Neural cell (in vitro differentiated cells): ENCODE measurements around the gene BRI3. TPM values are rescaled to one million over a fixed set of nuclear protein-coding genes. Genes with fewer than 3 reads are reported as not detected.

Experiments used
- H2AFZ ChIP-seq: fragments of 200-600, 300-800 bp; sonication (generic), shearing (Covaris generic); 2 replicates; pipeline ENCODE4 v1.6.0; 2014; ENCODE audit warnings: low read depth, mild to moderate bottlenecking, antibody characterized with exemption, low read length, moderate library complexity
- H3F3A ChIP-seq: fragments of 200-600 bp; shearing (Covaris generic); 2 replicates; pipeline ENCODE4 v1.6.1; 2016; ENCODE audit warnings: mild to moderate bottlenecking, moderate library complexity, mixed read lengths, antibody characterized with exemption, low read length; ENCODE audit not compliant: insufficient read depth, poor library complexity, severe bottlenecking
- H3K27ac ChIP-seq: fragments of 200-600, 300-800 bp; sonication (generic), shearing (Covaris generic); 2 replicates; pipeline ENCODE4 v1.5.1; 2014; ENCODE audit warnings: mild to moderate bottlenecking, low read length, moderate library complexity
- H3K27me3 ChIP-seq: fragments of 300-800, 200-600 bp; sonication (generic), shearing (Covaris generic); 2 replicates; pipeline ENCODE4 v1.6.0; 2014; ENCODE audit warnings: mild to moderate bottlenecking, low read depth, low read length, moderate library complexity; ENCODE audit not compliant: insufficient read depth
- H3K36me3 ChIP-seq: fragments of 300-800, 200-600 bp; sonication (generic), shearing (Covaris generic); 2 replicates; pipeline ENCODE4 v1.5.1; 2014; ENCODE audit warnings: mild to moderate bottlenecking, antibody characterized with exemption, low read length, moderate library complexity; ENCODE audit not compliant: insufficient read depth
- H3K4me2 ChIP-seq: fragments of 300-800, 200-600 bp; sonication (generic), shearing (Covaris generic); 2 replicates; pipeline ENCODE4 v1.6.0; 2014; ENCODE audit warnings: mild to moderate bottlenecking, low read length
- H3K4me3 ChIP-seq: fragments of 300-800, 200-600 bp; sonication (generic), shearing (Covaris generic); 2 replicates; pipeline ENCODE4 v1.5.1; 2014; ENCODE audit warnings: mild to moderate bottlenecking, low read length, moderate library complexity
- H3K79me2 ChIP-seq: fragments of 200-600 bp; shearing (Covaris generic); replicated peaks from 2 replicates; pipeline ENCODE4 v1.6.0; 2014; ENCODE audit warnings: mild to moderate bottlenecking, low read length, moderate library complexity; ENCODE audit not compliant: insufficient read depth
- H3K9ac ChIP-seq: fragments of 300-800, 200-600 bp; sonication (generic), shearing (Covaris generic); 2 replicates; pipeline ENCODE4 v1.6.1; 2016; ENCODE audit warnings: mild to moderate bottlenecking, low read length, mixed read lengths
- H3K9me2 ChIP-seq: fragments of 200-600 bp; shearing (Covaris generic); 2 replicates; pipeline ENCODE4 v1.6.1; 2016; ENCODE audit warnings: mild to moderate bottlenecking, low read length, mixed read lengths; ENCODE audit not compliant: insufficient read depth
- H3K9me3 ChIP-seq: fragments of 200-600, 300-800 bp; sonication (generic), shearing (Covaris generic); 2 replicates; pipeline ENCODE4 v1.6.1; 2016; ENCODE audit warnings: mild to moderate bottlenecking, mixed run types, low read length, moderate library complexity, mixed read lengths
- H4K20me1 ChIP-seq: fragments of 200-600 bp; shearing (Covaris generic); 2 replicates; pipeline ENCODE4 v1.6.1; 2016; ENCODE audit warnings: mild to moderate bottlenecking, mixed run types; ENCODE audit not compliant: insufficient read depth
- EP300 ChIP-seq: fragments of 450-650 bp; conservative IDR thresholded peaks from 2 replicates; pipeline ENCODE4 v1.6.1; 2014; ENCODE audit warnings: antibody characterized with exemption, mild to moderate bottlenecking, moderate library complexity; ENCODE audit not compliant: poor library complexity, severe bottlenecking
- EZH2 ChIP-seq: fragments of 200-600, 300-800 bp; shearing (Covaris generic), sonication (generic); IDR thresholded peaks from 2 replicates; pipeline ENCODE4 v1.6.1; 2014; ENCODE audit warnings: antibody characterized with exemption, low read length, borderline replicate concordance, mild to moderate bottlenecking; ENCODE audit not compliant: insufficient read depth, poor library complexity, severe bottlenecking
- MXI1 ChIP-seq: fragments of 450-650 bp; conservative IDR thresholded peaks from 2 replicates; pipeline ENCODE4 v1.6.1; 2014; ENCODE audit warnings: antibody characterized with exemption, mild to moderate bottlenecking; ENCODE audit not compliant: poor library complexity, severe bottlenecking
- POLR2AphosphoS5 ChIP-seq: IDR thresholded peaks from 2 replicates; pipeline ENCODE4 v1.6.1; 2012
- RAD21 ChIP-seq: fragments of 450-650 bp; conservative IDR thresholded peaks from 2 replicates; pipeline ENCODE4 v1.6.1; 2014; ENCODE audit warnings: antibody characterized with exemption, mild to moderate bottlenecking, moderate library complexity
- SMC3 ChIP-seq: fragments of 450-650 bp; conservative IDR thresholded peaks from 2 replicates; pipeline ENCODE4 v1.6.1; 2014; ENCODE audit warnings: antibody characterized with exemption, mild to moderate bottlenecking, moderate library complexity; ENCODE audit not compliant: poor library complexity
- TAF1 ChIP-seq: IDR thresholded peaks from 2 replicates; pipeline ENCODE4 v1.6.1; 2012; ENCODE audit warnings: low read depth
- polyA plus RNA-seq: library from polyadenylated mRNA; depleted of rRNA; stranded (reverse); fragments of >200 nt; gene quantifications from 2 replicates; pipeline ENCODE4 v1.2.3, GENCODE V29; 2014
- TF ChIP-seq, protein P1 (sequence below): fragments of 450-650 bp; IDR thresholded peaks from 2 replicates; pipeline ENCODE4 v1.5.1; 2014; ENCODE audit warnings: antibody characterized with exemption, mild to moderate bottlenecking, moderate library complexity; ENCODE audit not compliant: poor library complexity, severe bottlenecking
- TF ChIP-seq, protein P2 (sequence below): IDR thresholded peaks from 2 replicates; pipeline ENCODE4 v1.6.1; 2012; ENCODE audit warnings: borderline replicate concordance

The BRI3 gene
- polyA plus RNA-seq, 1 donor from 2014 or later, result 55.6 TPM

DNA sequence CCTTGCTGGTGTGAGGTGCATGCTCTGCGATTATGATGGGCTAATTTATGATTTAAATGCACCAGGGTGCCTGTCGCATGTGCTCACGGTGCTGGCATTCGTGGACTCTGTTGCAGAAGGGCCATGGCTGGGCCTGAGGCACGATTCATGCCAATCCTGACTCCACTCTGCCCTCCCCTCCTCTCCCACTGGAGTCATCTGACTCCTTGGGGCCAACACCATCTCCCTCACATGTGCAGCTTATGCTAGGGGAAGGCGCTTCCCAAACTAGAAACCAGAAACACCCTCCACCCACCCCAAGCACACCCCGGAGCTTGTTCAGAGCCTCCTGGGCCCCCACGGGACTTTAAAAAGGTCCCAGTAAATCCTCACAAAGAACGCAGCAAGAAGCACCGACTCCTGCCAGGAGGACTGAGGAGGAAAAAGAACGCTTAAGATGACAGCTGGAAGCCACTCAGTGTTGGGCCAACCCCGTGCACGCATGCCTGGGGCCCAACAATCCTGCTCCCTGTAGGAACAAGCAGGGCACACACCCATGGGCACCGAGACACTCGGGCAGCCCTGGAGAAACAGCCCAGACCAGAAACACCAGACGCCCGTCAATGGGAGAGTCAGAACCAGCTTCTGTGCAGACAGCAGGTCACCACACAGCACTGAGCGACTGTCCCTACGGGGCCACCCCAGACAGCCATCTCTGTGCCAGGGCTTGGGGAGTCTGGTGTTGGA is 14.1 kb downstream of the BRI3 start:
- no peak overlapping the region for H3K4me3 ChIP-seq
- H3F3A ChIP-seq, result no peaks in the 10 kb centered on the region
- no peaks in the 10 kb centered on the region for H4K20me1 ChIP-seq
- no peak overlapping the region for H3K9ac ChIP-seq
- H2AFZ ChIP-seq, result no peak overlapping the region
- no peaks in the 10 kb centered on the region for H3K36me3 ChIP-seq
- H3K79me2 ChIP-seq, result no peaks in the 10 kb centered on the region
- H3K9me2 ChIP-seq, result no peaks in the 10 kb centered on the region
- TF ChIP-seq RAD21 (no peak), EZH2 (no peak), EP300 (no peak), MXI1 (no peak), SMC3 (no peak), POLR2AphosphoS5 (no peak), TAF1 (no peak)
- TF ChIP-seq, protein P1, sequence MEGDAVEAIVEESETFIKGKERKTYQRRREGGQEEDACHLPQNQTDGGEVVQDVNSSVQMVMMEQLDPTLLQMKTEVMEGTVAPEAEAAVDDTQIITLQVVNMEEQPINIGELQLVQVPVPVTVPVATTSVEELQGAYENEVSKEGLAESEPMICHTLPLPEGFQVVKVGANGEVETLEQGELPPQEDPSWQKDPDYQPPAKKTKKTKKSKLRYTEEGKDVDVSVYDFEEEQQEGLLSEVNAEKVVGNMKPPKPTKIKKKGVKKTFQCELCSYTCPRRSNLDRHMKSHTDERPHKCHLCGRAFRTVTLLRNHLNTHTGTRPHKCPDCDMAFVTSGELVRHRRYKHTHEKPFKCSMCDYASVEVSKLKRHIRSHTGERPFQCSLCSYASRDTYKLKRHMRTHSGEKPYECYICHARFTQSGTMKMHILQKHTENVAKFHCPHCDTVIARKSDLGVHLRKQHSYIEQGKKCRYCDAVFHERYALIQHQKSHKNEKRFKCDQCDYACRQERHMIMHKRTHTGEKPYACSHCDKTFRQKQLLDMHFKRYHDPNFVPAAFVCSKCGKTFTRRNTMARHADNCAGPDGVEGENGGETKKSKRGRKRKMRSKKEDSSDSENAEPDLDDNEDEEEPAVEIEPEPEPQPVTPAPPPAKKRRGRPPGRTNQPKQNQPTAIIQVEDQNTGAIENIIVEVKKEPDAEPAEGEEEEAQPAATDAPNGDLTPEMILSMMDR, result no peak
- TF ChIP-seq, protein P2, sequence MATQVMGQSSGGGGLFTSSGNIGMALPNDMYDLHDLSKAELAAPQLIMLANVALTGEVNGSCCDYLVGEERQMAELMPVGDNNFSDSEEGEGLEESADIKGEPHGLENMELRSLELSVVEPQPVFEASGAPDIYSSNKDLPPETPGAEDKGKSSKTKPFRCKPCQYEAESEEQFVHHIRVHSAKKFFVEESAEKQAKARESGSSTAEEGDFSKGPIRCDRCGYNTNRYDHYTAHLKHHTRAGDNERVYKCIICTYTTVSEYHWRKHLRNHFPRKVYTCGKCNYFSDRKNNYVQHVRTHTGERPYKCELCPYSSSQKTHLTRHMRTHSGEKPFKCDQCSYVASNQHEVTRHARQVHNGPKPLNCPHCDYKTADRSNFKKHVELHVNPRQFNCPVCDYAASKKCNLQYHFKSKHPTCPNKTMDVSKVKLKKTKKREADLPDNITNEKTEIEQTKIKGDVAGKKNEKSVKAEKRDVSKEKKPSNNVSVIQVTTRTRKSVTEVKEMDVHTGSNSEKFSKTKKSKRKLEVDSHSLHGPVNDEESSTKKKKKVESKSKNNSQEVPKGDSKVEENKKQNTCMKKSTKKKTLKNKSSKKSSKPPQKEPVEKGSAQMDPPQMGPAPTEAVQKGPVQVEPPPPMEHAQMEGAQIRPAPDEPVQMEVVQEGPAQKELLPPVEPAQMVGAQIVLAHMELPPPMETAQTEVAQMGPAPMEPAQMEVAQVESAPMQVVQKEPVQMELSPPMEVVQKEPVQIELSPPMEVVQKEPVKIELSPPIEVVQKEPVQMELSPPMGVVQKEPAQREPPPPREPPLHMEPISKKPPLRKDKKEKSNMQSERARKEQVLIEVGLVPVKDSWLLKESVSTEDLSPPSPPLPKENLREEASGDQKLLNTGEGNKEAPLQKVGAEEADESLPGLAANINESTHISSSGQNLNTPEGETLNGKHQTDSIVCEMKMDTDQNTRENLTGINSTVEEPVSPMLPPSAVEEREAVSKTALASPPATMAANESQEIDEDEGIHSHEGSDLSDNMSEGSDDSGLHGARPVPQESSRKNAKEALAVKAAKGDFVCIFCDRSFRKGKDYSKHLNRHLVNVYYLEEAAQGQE, result no peak
- no peak overlapping the region for H3K27ac ChIP-seq
- no peaks in the 10 kb centered on the region for H3K27me3 ChIP-seq
- H3K9me3 ChIP-seq, result no peaks in the 10 kb centered on the region
- no peak overlapping the region for H3K4me2 ChIP-seq

DNA sequence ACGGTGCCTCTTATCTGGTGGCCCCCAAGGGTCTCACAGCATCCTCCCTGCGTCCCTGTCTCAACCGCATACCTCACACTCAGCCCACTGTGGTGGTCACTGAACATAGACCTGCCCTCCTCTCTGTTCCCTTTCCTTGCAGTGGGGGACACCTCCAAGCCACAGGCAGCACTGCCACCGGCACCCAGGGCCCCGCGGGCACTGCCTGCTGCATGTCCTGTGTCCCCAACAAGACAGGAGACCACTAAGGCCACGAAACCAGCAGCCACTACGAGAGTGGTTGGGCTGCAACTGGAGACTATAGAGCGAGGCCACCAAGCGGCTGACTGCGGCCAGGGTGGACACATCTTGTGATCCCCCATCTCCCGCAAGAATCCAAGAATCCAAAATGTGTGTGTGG is 15.3 kb downstream of the BRI3 start:
- H3F3A ChIP-seq, result no peaks in the 10 kb centered on the region
- no peaks in the 10 kb centered on the region for H3K79me2 ChIP-seq
- no peak overlapping the region for H3K4me3 ChIP-seq
- no peak overlapping the region for H3K9ac ChIP-seq
- no peaks in the 10 kb centered on the region for H3K36me3 ChIP-seq
- H3K27ac ChIP-seq, result no peak overlapping the region
- H4K20me1 ChIP-seq, result no peaks in the 10 kb centered on the region
- H3K4me2 ChIP-seq, result no peak overlapping the region
- H3K27me3 ChIP-seq, result no peaks in the 10 kb centered on the region
- no peaks in the 10 kb centered on the region for H3K9me3 ChIP-seq
- TF ChIP-seq, protein P2, result no peak
- no peak for TF ChIP-seq RAD21
- TF ChIP-seq EZH2, result no peak
- TF ChIP-seq, protein P1, result no peak
- no peak for TF ChIP-seq SMC3
- TF ChIP-seq TAF1, result no peak
- TF ChIP-seq EP300, result no peak
- TF ChIP-seq MXI1, result no peak
- TF ChIP-seq POLR2AphosphoS5, result no peak
- H3K9me2 ChIP-seq, result no peaks in the 10 kb centered on the region
- H2AFZ ChIP-seq, result no peak overlapping the region
